ENCODE data around the gene AMPD1. TPM values are rescaled to one million over a fixed set of nuclear protein-coding genes. Genes with fewer than 3 reads are reported as not detected.

AMPD1 gene
- not detected for total RNA-seq

DNA sequence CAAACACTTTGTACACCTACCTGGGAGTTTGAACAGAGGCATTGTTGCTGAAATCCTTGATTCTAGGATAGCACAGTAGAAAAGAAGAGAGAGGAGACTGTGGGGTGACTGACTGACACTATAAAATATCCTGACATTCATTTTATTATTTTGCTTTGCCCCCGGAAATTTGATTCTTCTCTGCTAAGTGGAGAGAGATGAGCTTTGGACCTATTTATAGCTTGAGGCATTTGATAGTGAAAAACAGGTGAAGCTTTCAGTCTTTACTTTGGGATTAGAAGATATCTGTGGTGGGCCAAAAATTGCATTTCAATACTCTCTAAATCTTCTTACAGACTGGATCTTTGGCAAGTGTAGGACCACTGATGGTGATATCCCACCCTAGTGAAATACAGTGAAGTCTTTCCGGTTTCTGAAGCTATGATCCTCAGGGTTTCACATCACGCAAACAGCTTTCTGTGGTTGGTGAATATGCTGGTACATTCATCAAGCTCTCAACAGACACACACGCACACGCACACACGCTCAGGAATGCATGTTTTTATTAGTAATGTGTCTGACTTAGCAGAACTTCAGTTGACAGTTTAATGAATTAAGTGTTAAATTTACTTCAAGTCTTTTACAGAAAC is at the start of gene AMPD1:
AMPD1 (minus strand) TSS at position 117 of the 629 bp plus-strand sequence; CDS start at position 42, 75 bp downstream.
- no peak within 1 kb of the TSS for H3K4me3 ChIP-seq
- no peaks in the 10 kb centered on the region for H3K9me3 ChIP-seq
- no peak within 1 kb of the TSS for H3K27ac ChIP-seq
- intact Hi-C loops (cut with DNase I): no loop called here
- DNase-seq (no peak), ATAC-seq (no peak)
- no peak for TF ChIP-seq POLR2A (IDR thresholded peaks at IDR 0.05)
- 64% methylated on average over 6 of the region's 6 CpGs for WGBS, 2 donors
- no peaks in the 10 kb centered on the region for H3K27me3 ChIP-seq
- no peaks in the 10 kb centered on the region for H3K36me3 ChIP-seq (replicated peaks in 1 of 2; ENCODE audit: insufficient read depth in 1 of 2, low read depth in 2 of 2)
- H3K4me1 ChIP-seq: no peaks in the 10 kb centered on the region

DNA sequence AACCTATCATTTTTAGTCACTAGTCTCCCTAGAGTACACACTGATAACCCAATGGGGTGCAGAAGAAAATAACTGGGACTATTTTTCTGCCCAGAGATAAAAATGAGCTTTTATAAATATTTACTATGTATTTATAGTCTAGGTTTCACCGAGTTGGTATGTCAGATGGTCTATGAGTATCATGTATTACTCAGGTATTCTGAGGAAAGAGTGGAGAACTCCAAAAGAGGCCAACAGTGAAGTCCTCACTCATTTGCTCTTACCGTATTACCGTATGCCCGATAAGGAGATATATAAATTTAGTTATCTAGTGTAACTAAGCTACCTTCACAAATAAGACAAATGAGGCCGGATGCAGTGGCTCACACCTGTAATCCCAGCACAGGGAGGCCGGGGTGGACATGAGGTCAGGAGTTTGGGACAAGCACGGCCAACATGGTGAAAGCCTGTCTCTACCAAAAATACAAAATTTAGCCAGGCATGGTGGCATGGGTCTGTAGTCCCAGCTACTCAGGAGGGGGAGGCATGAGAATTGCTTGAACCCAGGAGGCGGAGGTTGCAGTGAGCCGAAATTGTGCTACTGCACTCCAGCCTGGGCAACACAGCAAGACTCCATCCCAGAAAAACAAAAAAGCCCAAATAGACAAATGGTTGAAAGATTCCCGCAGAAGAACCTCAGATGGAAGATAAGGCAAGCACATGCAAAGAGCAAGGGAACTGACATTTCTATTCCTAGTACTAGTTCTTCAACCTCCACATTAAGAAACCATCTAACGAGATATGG is 46.8 kb upstream of the AMPD1 start:
- no peak for ATAC-seq
- Histone ChIP-seq H3K36me3 (replicated peaks in 1 of 2; ENCODE audit: insufficient read depth in 1 of 2, low read depth in 2 of 2) (peaks cover 0 to under 1% of the 10 kb centered on the region in 2 donors), H3K27me3 (no peaks in the 10 kb centered on the region), H3K27ac (no peak overlapping the region), H3K9me3 (no peaks in the 10 kb centered on the region), H3K4me1 (peaks cover 5% of the 10 kb centered on the region), H3K4me3 (no peak overlapping the region)
- no peak for TF ChIP-seq CTCF (IDR thresholded peaks at IDR 0.05)
- no peak for TF ChIP-seq POLR2A (IDR thresholded peaks at IDR 0.05)
- no peak for DNase-seq
- intact Hi-C loops (cut with DNase I): no loop called here
- WGBS, 2 donors: 71 to 76% methylated on average over 11 of the region's 11 CpGs

DNA sequence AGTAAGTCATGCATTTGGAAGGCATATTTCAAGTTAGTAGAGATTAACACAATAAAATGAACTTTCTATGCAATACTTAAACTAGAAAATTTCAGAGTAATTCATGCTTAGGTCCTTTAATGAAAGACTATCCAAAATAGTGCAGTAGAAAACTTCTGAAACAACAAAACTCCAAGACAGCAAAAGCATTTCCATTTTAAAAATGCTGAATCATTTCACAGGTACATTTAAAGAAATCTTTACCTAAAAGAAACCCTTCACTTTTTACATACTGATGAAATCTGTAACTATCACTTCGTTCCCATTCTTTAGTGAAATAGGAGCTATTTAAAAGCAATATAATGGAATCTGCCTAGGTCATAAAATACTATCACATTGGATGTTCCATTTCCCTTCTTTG is 45.0 kb upstream of the AMPD1 start:
- no peak for ATAC-seq
- TF ChIP-seq CTCF (IDR thresholded peaks at IDR 0.05) (no peak), POLR2A (IDR thresholded peaks at IDR 0.05) (no peak)
- 94 to 97% methylated on average over 1 of the region's 1 CpG for WGBS, 2 donors
- no peak for DNase-seq
- no peak overlapping the region for H3K27ac ChIP-seq
- H3K36me3 ChIP-seq (replicated peaks in 1 of 2; ENCODE audit: insufficient read depth in 1 of 2, low read depth in 2 of 2): peaks cover 8% of the 10 kb centered on the region in 2 donors
- H3K4me1 ChIP-seq: no peaks in the 10 kb centered on the region
- no peaks in the 10 kb centered on the region for H3K9me3 ChIP-seq
- H3K4me3 ChIP-seq: no peak overlapping the region
- intact Hi-C loops (cut with DNase I): no loop called here
- no peaks in the 10 kb centered on the region for H3K27me3 ChIP-seq

- no peak for ATAC-seq
- no peak overlapping the region for H3K4me3 ChIP-seq
- H3K36me3 ChIP-seq (replicated peaks in 1 of 2; ENCODE audit: insufficient read depth in 1 of 2, low read depth in 2 of 2): peaks cover 8 to 23% of the 10 kb centered on the region in 2 donors
These were observed 42.0 kb upstream of the AMPD1 start for GRCh38 chr1:114737314-114737849.

More at GRCh38 chr1:114737314-114737849, 42.0 kb upstream of the AMPD1 start:
- Histone ChIP-seq H3K27me3 (no peaks in the 10 kb centered on the region), H3K9me3 (no peaks in the 10 kb centered on the region), H3K27ac (no peak overlapping the region), H3K4me1 (no peaks in the 10 kb centered on the region)
- no peak for DNase-seq
- TF ChIP-seq POLR2A (IDR thresholded peaks at IDR 0.05): no peak
- TF ChIP-seq CTCF (IDR thresholded peaks at IDR 0.05): no peak
- intact Hi-C loops (cut with DNase I): no loop called here
- 51 to 69% methylated on average over 6 of the region's 6 CpGs for WGBS, 2 donors
